IMR-90 (cell line): ENCODE results near the gene RAB29. TPM values are rescaled to one million over a fixed set of nuclear protein-coding genes. Genes with fewer than 3 reads are reported as not detected.

ENCODE experiments used
- ATAC-seq: fragments of 200-7000 bp; cut with Tn5 transposase; 2 replicates; pipeline ENCODE4 v1.9.1; 2020; ENCODE audit warnings: low read depth, mild to moderate bottlenecking, moderate library complexity
- BruUV-seq: library from RNA; stranded (reverse); fragments of 400-500 nt; replicated peaks from 2 replicates; lab custom pipeline; 2021; lab: Mats Ljungman, UMichigan
- CTCF ChIA-PET: fragments of 300-600 bp; formaldehyde crosslinking; extraction: SDS; loops from one replicate; lab custom pipeline; 2021; ENCODE audit warnings: antibody characterized with exemption; lab: Yijun Ruan, JAX
- POLR2A ChIA-PET: fragments of 300-600 bp; sonication (Branson Sonifier 250); formaldehyde crosslinking; loops from one replicate; lab custom pipeline; 2022; ENCODE audit warnings: antibody characterized with exemption; ENCODE audit not compliant: unreplicated experiment; lab: Charles Lee
- DNase-seq: peaks from one replicate; pipeline ENCODE4 v3.0.0; 2013
- H2AFZ ChIP-seq: replicated peaks from 2 replicates; pipeline ENCODE3; 2013; ENCODE audit warnings: low read length, mild to moderate bottlenecking; ENCODE audit not compliant: poor library complexity
- H2AK5ac ChIP-seq: 2 replicates; pipeline ENCODE4 v1.6.1; 2013; ENCODE audit warnings: low read depth, low read length, inconsistent platforms
- H2AK9ac ChIP-seq: replicated peaks from 2 replicates; pipeline ENCODE3; 2013; ENCODE audit warnings: mild to moderate bottlenecking, low read depth, low read length, moderate library complexity; ENCODE audit not compliant: poor library complexity
- H2BK120ac ChIP-seq: 2 replicates; pipeline ENCODE4 v1.6.1; 2013; ENCODE audit warnings: low read depth, low read length, inconsistent platforms
- H2BK15ac ChIP-seq: 3 replicates; pipeline ENCODE4 v1.6.1; 2013; ENCODE audit warnings: low read depth, low read length, inconsistent platforms
- H2BK20ac ChIP-seq: 2 replicates; pipeline ENCODE4 v1.6.1; 2013; ENCODE audit warnings: low read depth, mild to moderate bottlenecking, inconsistent platforms, low read length, moderate library complexity
- H2BK5ac ChIP-seq: 2 replicates; pipeline ENCODE4 v1.6.1; 2013; ENCODE audit warnings: mild to moderate bottlenecking, low read depth, low read length, inconsistent platforms; ENCODE audit not compliant: poor library complexity, severe bottlenecking
- H3K14ac ChIP-seq: replicated peaks from 2 replicates; pipeline ENCODE4 v1.6.1; 2013; ENCODE audit warnings: low read depth, low read length, inconsistent platforms
- H3K18ac ChIP-seq: 2 replicates; pipeline ENCODE4 v1.6.1; 2013; ENCODE audit warnings: low read depth, low read length, control low read depth
- H3K23ac ChIP-seq: 2 replicates; pipeline ENCODE4 v1.6.1; 2013; ENCODE audit warnings: low read depth, low read length, inconsistent platforms
- H3K27ac ChIP-seq: 2 replicates; pipeline ENCODE4 v1.5.1; 2013; ENCODE audit warnings: mild to moderate bottlenecking, control low read depth, low read length; ENCODE audit not compliant: insufficient read depth
- H3K27me3 ChIP-seq: 2 replicates; pipeline ENCODE4 v1.6.1; 2013; ENCODE audit warnings: low read length; ENCODE audit not compliant: control insufficient read depth, insufficient read depth
- H3K36me3 ChIP-seq: 2 replicates; pipeline ENCODE4 v1.6.1; 2013; ENCODE audit warnings: low read length, mixed read lengths; ENCODE audit not compliant: control insufficient read depth, insufficient read depth
- H3K4ac ChIP-seq: 2 replicates; pipeline ENCODE4 v1.6.1; 2013; ENCODE audit warnings: low read depth, low read length, inconsistent platforms
- H3K4me1 ChIP-seq: 2 replicates; pipeline ENCODE4 v1.6.1; 2013; ENCODE audit warnings: low read length, mixed read lengths; ENCODE audit not compliant: control insufficient read depth, insufficient read depth
- H3K4me2 ChIP-seq: 2 replicates; pipeline ENCODE4 v1.6.1; 2013; ENCODE audit warnings: low read depth, mild to moderate bottlenecking, control low read depth, low read length, moderate library complexity
- H3K4me3 ChIP-seq: 2 replicates; pipeline ENCODE4 v1.5.1; 2013; ENCODE audit warnings: low read depth, mild to moderate bottlenecking, control low read depth, low read length, moderate library complexity; ENCODE audit not compliant: insufficient read depth
- H3K56ac ChIP-seq: 2 replicates; pipeline ENCODE4 v1.6.1; 2013; ENCODE audit warnings: low read length, inconsistent platforms; ENCODE audit not compliant: insufficient read depth; ENCODE audit errors: extremely low read depth
- H3K79me1 ChIP-seq, 2 experiments: 2 replicates each; pipeline ENCODE4 v1.6.1; 2013; ENCODE audit warnings: low read length in 2 of 2, inconsistent platforms in 1 of 2, low read depth in 1 of 2
- H3K9ac ChIP-seq: 2 replicates; pipeline ENCODE4 v1.6.1; 2013; ENCODE audit warnings: low read depth, low read length, control low read depth
- H3K9me1 ChIP-seq: 2 replicates; pipeline ENCODE4 v1.6.1; 2013; ENCODE audit warnings: low read length, inconsistent platforms; ENCODE audit not compliant: insufficient read depth
- H3K9me3 ChIP-seq: 2 replicates; pipeline ENCODE4 v1.6.1; 2013; ENCODE audit warnings: low read length; ENCODE audit not compliant: control insufficient read depth, insufficient read depth
- H4K20me1 ChIP-seq: 2 replicates; pipeline ENCODE4 v1.6.1; 2013; ENCODE audit warnings: low read length, inconsistent platforms; ENCODE audit not compliant: insufficient read depth
- H4K5ac ChIP-seq: 2 replicates; pipeline ENCODE4 v1.6.1; 2013; ENCODE audit warnings: mild to moderate bottlenecking, low read depth, low read length, control low read depth
- H4K8ac ChIP-seq, 2 experiments: 2 replicates each; pipeline ENCODE4 v1.6.1; 2013; ENCODE audit warnings: low read depth in 2 of 2, low read length in 2 of 2, control low read depth in 1 of 2, inconsistent platforms in 1 of 2
- H4K91ac ChIP-seq: 2 replicates; pipeline ENCODE4 v1.6.1; 2013; ENCODE audit warnings: low read depth, low read length, inconsistent platforms; ENCODE audit not compliant: insufficient read depth
- CHD1 ChIP-seq: IDR thresholded peaks from 2 replicates; pipeline ENCODE4 v1.6.1; 2012; ENCODE audit warnings: low read depth, low read length, improper control_type of control experiment
- CTCF ChIP-seq: conservative IDR thresholded peaks from 2 replicates; pipeline ENCODE4 v1.5.1; 2012; ENCODE audit warnings: mild to moderate bottlenecking, low read depth, low read length, improper control_type of control experiment
- MAZ ChIP-seq: IDR thresholded peaks from 2 replicates; pipeline ENCODE4 v1.6.1; 2012; ENCODE audit warnings: low read depth, mild to moderate bottlenecking, low read length, improper control_type of control experiment, moderate library complexity, borderline replicate concordance
- MXI1 ChIP-seq: IDR thresholded peaks from 2 replicates; pipeline ENCODE4 v1.6.1; 2012; ENCODE audit warnings: low read depth, mild to moderate bottlenecking, low read length, moderate library complexity, borderline replicate concordance
- NFE2L2 ChIP-seq: fragments of 150-350 bp; IDR thresholded peaks from 2 replicates; pipeline ENCODE4 v1.6.1; 2016; ENCODE audit warnings: low read depth, mild to moderate bottlenecking, low read length
- RCOR1 ChIP-seq: IDR thresholded peaks from 2 replicates; pipeline ENCODE4 v1.6.1; 2012; ENCODE audit warnings: mild to moderate bottlenecking, low read length, improper control_type of control experiment; ENCODE audit not compliant: insufficient replicate concordance
- SMC3 ChIP-seq: fragments of 150-350 bp; IDR thresholded peaks from 2 replicates; pipeline ENCODE4 v1.6.1; 2016; ENCODE audit warnings: low read depth, mild to moderate bottlenecking, antibody characterized with exemption, low read length, moderate library complexity
- WGBS, 2 experiments: methylation state at CpG; one replicate each; pipeline versions ENCODE4 v1.1.5 to v1.1.7; 2013; ENCODE audit warnings: missing lambda C conversion rate in 2 of 2; ENCODE audit not compliant: insufficient read length in 1 of 2; ENCODE audit errors: extremely low coverage in 2 of 2; 5-methylcytosine and 5-hydroxymethylcytosine counted together
- dilution Hi-C: fragments of 300-500 bp; cut with HindIII; formaldehyde crosslinking; loops from one replicate; pipeline ENCODE4 v1.14.3; 2018; ENCODE audit warnings: low sequenced_read_pairs; ENCODE audit not compliant: unreplicated experiment
- in situ Hi-C: fragments of 300-500 bp; cut with MboI; formaldehyde crosslinking; loops from 3 replicates; pipeline ENCODE4 v1.14.3; 2019; ENCODE audit warnings: low sequenced_read_pairs, inconsistent platforms, mixed read lengths
- intact Hi-C: fragments of 100-400 bp; cut with micrococcal nuclease; formaldehyde crosslinking; loops from 2 replicates; pipeline ENCODE4 v1.10.0; 2022
- polyA plus RNA-seq, 3 experiments: library from polyadenylated mRNA; depleted of rRNA; stranded (reverse); fragments of >200 nt; gene quantifications; 2 replicates each; pipeline ENCODE4 v1.2.3, GENCODE V29; 2012; ENCODE audit warnings: low replicate concordance in 1 of 3
- total RNA-seq: library from RNA; depleted of rRNA; stranded (reverse); fragments of >200 nt; gene quantifications from 2 replicates; pipeline ENCODE4 v1.2.3, GENCODE V29; 2012

RAB29 gene
- total and polyA plus RNA-seq, 2 of the 4 experiments (the other 2 are of a cell fraction), result 5.7 to 7.3 TPM

- H3K36me3 ChIP-seq, result no peaks in the 10 kb centered on the region
- no peaks in the 10 kb centered on the region for H4K20me1 ChIP-seq
- H3K4me3 ChIP-seq, result no peak overlapping the region
- ChIA-PET CTCF (no interaction called here), POLR2A (no interaction called here)
- H3K4me2 ChIP-seq, result no peak overlapping the region
- H4K91ac ChIP-seq, result no peak overlapping the region
- no peak overlapping the region for H2BK20ac ChIP-seq
- no peak overlapping the region for H2AK9ac ChIP-seq
- H3K23ac ChIP-seq, result no peak overlapping the region
- H3K27ac ChIP-seq, result no peak overlapping the region
- in situ Hi-C loops (no loop called here), dilution Hi-C loops (no loop called here), intact Hi-C loops (no loop called here)
- no peaks in the 10 kb centered on the region for H3K4me1 ChIP-seq
- H2BK120ac ChIP-seq, result no peak overlapping the region
- no peak overlapping the region for H4K5ac ChIP-seq
- no peaks in the 10 kb centered on the region; a peak in 1 of 4 replicates for H3K79me1 ChIP-seq
- no peak overlapping the region for H2AFZ ChIP-seq
- TF ChIP-seq RCOR1 (no peak), CHD1 (no peak), MAZ (no peak), MXI1 (no peak), CTCF (no peak), NFE2L2 (no peak), SMC3 (no peak)
- H3K9me1 ChIP-seq, result peaks cover 2% of the 10 kb centered on the region
- H3K4ac ChIP-seq, result no peak overlapping the region
- no peak overlapping the region for H3K9ac ChIP-seq
- H3K9me3 ChIP-seq, result no peaks in the 10 kb centered on the region
- BruUV-seq, result no TSS peak
- H2BK5ac ChIP-seq, result no peak overlapping the region
- no peak overlapping the region for H3K14ac ChIP-seq
- ATAC-seq (no peak), DNase-seq (no peak)
- no peaks in the 10 kb centered on the region; the same call in 1 of the 2 replicates for H3K27me3 ChIP-seq
- no peak overlapping the region for H2BK15ac ChIP-seq
- H3K56ac ChIP-seq, result no peak overlapping the region
- no peak overlapping the region for H3K18ac ChIP-seq
- H2AK5ac ChIP-seq, result no peak overlapping the region
- WGBS, 2 experiments, result no CpG with 5 or more reads among the region's 5 CpGs
- H4K8ac ChIP-seq, result no peak overlapping the region
These were observed 20.4 kb downstream of the RAB29 start for GRCh38 chr1:205754857-205755256.
